ENCODE results near the gene SCNN1A.

DNA sequence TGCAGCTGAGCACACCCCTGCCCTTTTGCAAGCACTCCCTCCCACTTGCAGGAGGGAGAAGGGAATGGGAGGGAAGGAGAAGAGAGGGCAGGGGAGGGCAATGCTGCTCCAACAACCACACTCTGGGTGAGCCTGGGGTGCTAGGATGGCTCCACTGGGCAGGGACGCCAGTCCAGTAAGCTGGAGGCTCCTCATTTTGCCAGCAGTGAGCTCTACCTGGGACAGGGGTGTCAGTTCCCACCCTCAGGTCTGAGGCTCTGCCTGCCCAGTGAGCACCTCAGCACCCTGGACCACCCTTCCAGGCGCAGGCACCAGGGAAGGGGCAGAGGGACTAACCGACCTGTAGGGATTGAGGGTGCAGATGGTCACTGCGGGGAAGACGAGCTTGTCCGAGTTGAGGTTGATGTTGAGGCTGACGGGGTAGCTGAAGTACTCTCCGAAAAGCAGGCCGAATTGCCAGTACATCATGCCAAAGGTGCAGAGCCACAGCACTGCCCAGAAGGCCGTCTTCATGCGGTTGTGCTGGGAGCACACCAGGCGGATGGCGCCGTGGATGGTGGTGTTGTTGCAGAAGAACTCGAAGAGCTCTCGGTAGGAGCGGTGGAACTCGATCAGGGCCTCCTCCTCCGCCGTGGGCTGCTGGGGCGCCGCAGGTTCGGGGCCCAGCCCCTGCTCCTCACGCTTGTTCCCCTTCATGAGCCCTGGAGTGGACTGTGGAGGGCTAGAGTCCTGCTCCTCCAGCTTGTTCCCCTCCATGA lies 1.2 kb downstream of the SCNN1A start:
- TF ChIP-seq, protein P1, sequence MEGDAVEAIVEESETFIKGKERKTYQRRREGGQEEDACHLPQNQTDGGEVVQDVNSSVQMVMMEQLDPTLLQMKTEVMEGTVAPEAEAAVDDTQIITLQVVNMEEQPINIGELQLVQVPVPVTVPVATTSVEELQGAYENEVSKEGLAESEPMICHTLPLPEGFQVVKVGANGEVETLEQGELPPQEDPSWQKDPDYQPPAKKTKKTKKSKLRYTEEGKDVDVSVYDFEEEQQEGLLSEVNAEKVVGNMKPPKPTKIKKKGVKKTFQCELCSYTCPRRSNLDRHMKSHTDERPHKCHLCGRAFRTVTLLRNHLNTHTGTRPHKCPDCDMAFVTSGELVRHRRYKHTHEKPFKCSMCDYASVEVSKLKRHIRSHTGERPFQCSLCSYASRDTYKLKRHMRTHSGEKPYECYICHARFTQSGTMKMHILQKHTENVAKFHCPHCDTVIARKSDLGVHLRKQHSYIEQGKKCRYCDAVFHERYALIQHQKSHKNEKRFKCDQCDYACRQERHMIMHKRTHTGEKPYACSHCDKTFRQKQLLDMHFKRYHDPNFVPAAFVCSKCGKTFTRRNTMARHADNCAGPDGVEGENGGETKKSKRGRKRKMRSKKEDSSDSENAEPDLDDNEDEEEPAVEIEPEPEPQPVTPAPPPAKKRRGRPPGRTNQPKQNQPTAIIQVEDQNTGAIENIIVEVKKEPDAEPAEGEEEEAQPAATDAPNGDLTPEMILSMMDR (IDR thresholded peaks at IDR 0.05) = no peak
- TF ChIP-seq POLR2AphosphoS5 (IDR thresholded peaks at IDR 0.05) = no peak
- TF ChIP-seq EP300 (IDR thresholded peaks at IDR 0.05) = no peak
